Osteocyte (in vitro differentiated cells): Measurements from ENCODE around the gene CTXND1. TPM values are rescaled to one million over a fixed set of nuclear protein-coding genes. Genes with fewer than 3 reads are reported as not detected.

Source experiments
- DNase-seq: peaks from one replicate; pipeline ENCODE4 v3.0.0; 2021; ENCODE audit warnings: mixed read lengths; ENCODE audit not compliant: unreplicated experiment; ENCODE audit errors: extremely low spot score
- H3K27ac Mint-ChIP-seq: one replicate; pipeline ENCODE4 v1.8.0; 2021; ENCODE audit warnings: mild to moderate bottlenecking, mixed read lengths; ENCODE audit not compliant: unreplicated experiment
- H3K27me3 Mint-ChIP-seq: one replicate; pipeline ENCODE4 v1.8.0; 2021; ENCODE audit warnings: mixed read lengths; ENCODE audit not compliant: unreplicated experiment
- H3K36me3 Mint-ChIP-seq: one replicate; pipeline ENCODE4 v1.8.0; 2021; ENCODE audit warnings: mixed read lengths; ENCODE audit not compliant: unreplicated experiment
- H3K4me1 Mint-ChIP-seq: one replicate; pipeline ENCODE4 v1.8.0; 2021; ENCODE audit warnings: mixed read lengths; ENCODE audit not compliant: unreplicated experiment
- H3K4me3 Mint-ChIP-seq: one replicate; pipeline ENCODE4 v1.8.0; 2021; ENCODE audit warnings: mild to moderate bottlenecking, moderate library complexity, mixed read lengths; ENCODE audit not compliant: unreplicated experiment
- H3K9me3 Mint-ChIP-seq: one replicate; pipeline ENCODE4 v1.8.0; 2021; ENCODE audit warnings: mixed read lengths; ENCODE audit not compliant: unreplicated experiment
- CTCF ChIP-seq: fragments of 200-600 bp; sonication (generic); IDR thresholded peaks from 2 replicates; pipeline ENCODE4 v1.5.0; 2021; ENCODE audit warnings: antibody characterized with exemption, mild to moderate bottlenecking, moderate library complexity
- total RNA-seq: library from RNA; stranded (reverse); gene quantifications from 2 replicates; pipeline ENCODE4 v1.2.1, GENCODE V29; 2021

The CTXND1 gene
- total RNA-seq, 1 donor from 2014 or later: 0.24 TPM

- Mint-ChIP-seq H3K4me3 (no peak overlapping the region), H3K36me3 (no peaks in the 10 kb centered on the region), H3K27ac (no peak overlapping the region)
These were observed 71.0 kb downstream of the CTXND1 start for GRCh38 chr15:80180986-80181385.

GRCh38 chr15:80180468-80180867, 71.5 kb downstream of the CTXND1 start:
- no peak for TF ChIP-seq CTCF
- H3K4me3 Mint-ChIP-seq: no peak overlapping the region
- H3K27ac Mint-ChIP-seq: no peak overlapping the region
- DNase-seq: no peak
- no peaks in the 10 kb centered on the region for H3K36me3 Mint-ChIP-seq
- no peaks in the 10 kb centered on the region for H3K27me3 Mint-ChIP-seq
- no peaks in the 10 kb centered on the region for H3K9me3 Mint-ChIP-seq
- peaks cover 11% of the 10 kb centered on the region for H3K4me1 Mint-ChIP-seq

More at GRCh38 chr15:80180986-80181385, 71.0 kb downstream of the CTXND1 start:
- TF ChIP-seq CTCF: no peak
- H3K9me3 Mint-ChIP-seq: no peaks in the 10 kb centered on the region
- H3K27me3 Mint-ChIP-seq: no peaks in the 10 kb centered on the region
- peaks cover 11% of the 10 kb centered on the region for H3K4me1 Mint-ChIP-seq
- DNase-seq: no peak

- no peak for TF ChIP-seq CTCF
- Mint-ChIP-seq H3K27ac (no peak overlapping the region), H3K4me3 (no peak overlapping the region), H3K4me1 (peaks cover 11% of the 10 kb centered on the region), H3K36me3 (no peaks in the 10 kb centered on the region), H3K27me3 (no peaks in the 10 kb centered on the region), H3K9me3 (no peaks in the 10 kb centered on the region)
- DNase-seq: no peak
These were observed 72.1 kb downstream of the CTXND1 start for GRCh38 chr15:80179935-80180334.

GRCh38 chr15:80179025-80179759, 72.8 kb downstream of the CTXND1 start:
- peaks cover 11% of the 10 kb centered on the region for H3K4me1 Mint-ChIP-seq
- TF ChIP-seq CTCF: no peak
- H3K4me3 Mint-ChIP-seq: no peak overlapping the region
- H3K9me3 Mint-ChIP-seq: no peaks in the 10 kb centered on the region
- H3K27ac Mint-ChIP-seq: no peak overlapping the region
- H3K36me3 Mint-ChIP-seq: no peaks in the 10 kb centered on the region
- no peaks in the 10 kb centered on the region for H3K27me3 Mint-ChIP-seq
- no peak for DNase-seq

- Mint-ChIP-seq H3K27me3 (no peaks in the 10 kb centered on the region), H3K27ac (no peak overlapping the region), H3K4me1 (peaks cover 11% of the 10 kb centered on the region), H3K4me3 (no peak overlapping the region), H3K9me3 (no peaks in the 10 kb centered on the region), H3K36me3 (no peaks in the 10 kb centered on the region)
- no peak for DNase-seq
- TF ChIP-seq CTCF: no peak
These were observed 74.9 kb downstream of the CTXND1 start for GRCh38 chr15:80177156-80177555.
